SJCRH30 (cell line): Measurements from ENCODE around the gene TRABD2B. TPM values are rescaled to one million over a fixed set of nuclear protein-coding genes. Genes with fewer than 3 reads are reported as not detected.

Experiments used
- DNase-seq, 2 experiments: peaks; one replicate each; pipeline ENCODE4 v3.0.0-alpha.2; 2015 to 2020
- H3K27ac ChIP-seq: fragments of 250-450 bp; sonication (Bioruptor Pico); 2 replicates; pipeline ENCODE4 v1.5.1; 2020; ENCODE audit warnings: mild to moderate bottlenecking, moderate library complexity
- H3K27me3 ChIP-seq: fragments of 250-450 bp; sonication (Bioruptor Pico); 2 replicates; pipeline ENCODE4 v1.5.1; 2020; ENCODE audit warnings: mild to moderate bottlenecking, moderate library complexity
- H3K36me3 ChIP-seq: fragments of 250-450 bp; sonication (Bioruptor Pico); 2 replicates; pipeline ENCODE4 v1.5.1; 2020; ENCODE audit warnings: mild to moderate bottlenecking, moderate library complexity
- H3K4me1 ChIP-seq: fragments of 250-450 bp; sonication (Bioruptor Pico); 2 replicates; pipeline ENCODE4 v1.5.1; 2020; ENCODE audit warnings: mild to moderate bottlenecking, moderate library complexity
- H3K4me3 ChIP-seq: fragments of 250-450 bp; sonication (Bioruptor Pico); 2 replicates; pipeline ENCODE4 v1.5.1; 2020; ENCODE audit warnings: mild to moderate bottlenecking, moderate library complexity
- H3K9me3 ChIP-seq: fragments of 250-450 bp; sonication (Bioruptor Pico); replicated peaks from 2 replicates; pipeline ENCODE4 v1.5.1; 2020; ENCODE audit warnings: mild to moderate bottlenecking, moderate library complexity
- total RNA-seq: library from RNA; depleted of rRNA; stranded (reverse); fragments of >200 nt; shearing (Covaris generic); gene quantifications from 2 replicates; pipeline ENCODE4 v1.2.3, GENCODE V29; 2014

The TRABD2B gene
- total RNA-seq, 1 experiment from 2014 or later, result 1.1 TPM

- no peak overlapping the region for H3K4me3 ChIP-seq
- peaks cover 29% of the 10 kb centered on the region for H3K4me1 ChIP-seq
- no peaks in the 10 kb centered on the region for H3K27me3 ChIP-seq
- peak; percentile 58 to 66 for DNase-seq
- H3K27ac ChIP-seq, result no peak overlapping the region
- no peaks in the 10 kb centered on the region for H3K36me3 ChIP-seq
- no peaks in the 10 kb centered on the region for H3K9me3 ChIP-seq
Measured at GRCh38 chr1:47758341-47759250, 238.6 kb downstream of the TRABD2B start.

DNA sequence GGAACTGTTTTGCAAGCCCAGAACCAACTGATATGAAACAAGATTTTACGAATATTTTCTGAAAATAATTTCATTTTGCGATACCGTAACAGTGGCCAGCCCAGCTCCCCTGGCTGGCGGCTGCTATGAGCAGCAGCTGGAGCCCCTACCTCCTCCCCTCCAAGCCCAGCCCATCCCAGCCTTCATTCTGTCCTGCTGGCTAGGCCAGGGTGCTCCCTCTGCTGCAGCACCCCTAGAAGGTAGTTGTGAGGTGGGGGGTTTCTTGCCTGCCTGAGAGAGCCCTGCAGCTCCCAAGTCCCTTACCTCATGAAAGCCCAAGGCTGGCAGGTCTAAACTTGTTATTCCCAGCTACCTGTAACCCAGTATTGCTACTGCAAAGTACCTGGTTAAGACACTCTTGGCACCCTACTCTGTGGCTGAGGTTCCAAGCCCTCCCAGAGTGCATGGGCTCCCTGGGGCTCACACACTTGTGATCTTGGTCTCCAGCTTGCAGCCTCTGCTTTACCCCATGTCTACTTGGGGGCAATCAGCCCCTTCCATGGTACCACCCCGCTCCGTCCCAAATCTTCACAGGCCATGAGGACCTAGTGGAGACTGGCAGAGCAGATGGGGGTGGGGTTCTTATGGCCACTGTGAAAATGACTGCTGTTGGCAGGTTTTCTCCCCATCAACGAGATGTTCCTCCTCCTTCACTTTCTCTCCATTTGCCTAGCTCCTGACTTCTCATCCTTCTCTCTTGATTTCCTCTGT, 239.8 kb downstream of the TRABD2B start:
- H3K4me3 ChIP-seq, result no peak overlapping the region
- no peaks in the 10 kb centered on the region for H3K9me3 ChIP-seq
- no peaks in the 10 kb centered on the region for H3K27me3 ChIP-seq
- no peak overlapping the region for H3K27ac ChIP-seq
- DNase-seq, result no peak
- H3K36me3 ChIP-seq, result no peaks in the 10 kb centered on the region
- peaks cover 31% of the 10 kb centered on the region for H3K4me1 ChIP-seq

DNA sequence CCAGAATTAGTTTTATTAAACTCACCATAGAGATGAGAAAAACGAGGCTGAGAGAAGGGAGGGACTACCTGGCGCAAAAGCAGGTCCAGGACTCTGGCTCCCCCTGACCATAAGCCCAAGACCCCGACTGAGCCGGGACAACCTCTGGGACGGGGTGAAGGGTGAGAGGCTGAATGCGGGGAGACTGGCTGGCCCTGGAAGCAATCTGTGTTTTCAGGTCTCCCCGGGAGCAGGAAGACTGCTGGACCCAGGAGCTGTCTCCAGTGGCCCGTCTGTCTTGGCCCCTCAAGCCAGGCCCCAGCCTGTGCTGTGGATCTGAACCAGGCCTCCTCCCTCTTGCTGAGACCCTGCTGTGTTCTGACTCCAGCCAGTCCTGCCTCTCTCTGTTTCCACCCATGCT, 240.8 kb downstream of the TRABD2B start:
- no peak for DNase-seq
- Histone ChIP-seq H3K9me3 (no peaks in the 10 kb centered on the region), H3K27ac (no peak overlapping the region), H3K4me1 (peaks cover 31% of the 10 kb centered on the region), H3K4me3 (no peak overlapping the region), H3K36me3 (no peaks in the 10 kb centered on the region), H3K27me3 (no peaks in the 10 kb centered on the region)

DNA sequence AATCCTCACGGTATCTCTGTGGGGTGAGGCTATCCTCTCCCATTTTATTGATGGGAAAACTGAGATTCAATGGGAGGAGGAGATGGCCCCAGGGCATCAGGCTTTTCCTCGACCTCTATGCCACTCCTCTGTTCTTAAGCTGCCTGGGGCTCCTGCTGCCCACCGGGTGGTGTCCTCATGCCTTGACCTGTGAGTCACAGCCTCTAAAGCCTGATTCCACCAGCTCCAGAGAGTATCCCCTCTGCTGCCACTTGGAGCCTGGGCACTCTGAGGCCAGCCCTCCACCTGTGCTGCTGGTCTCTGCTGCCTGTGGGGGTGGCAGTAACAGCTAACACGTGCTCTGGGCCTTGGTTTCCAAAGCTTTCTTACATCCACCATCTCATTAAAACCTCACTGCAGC, 241.2 kb downstream of the TRABD2B start:
- H3K9me3 ChIP-seq, result no peaks in the 10 kb centered on the region
- no peak overlapping the region for H3K27ac ChIP-seq
- no peak for DNase-seq
- H3K4me1 ChIP-seq, result peaks cover 35% of the 10 kb centered on the region
- no peaks in the 10 kb centered on the region for H3K27me3 ChIP-seq
- H3K36me3 ChIP-seq, result no peaks in the 10 kb centered on the region
- H3K4me3 ChIP-seq, result no peak overlapping the region

DNA sequence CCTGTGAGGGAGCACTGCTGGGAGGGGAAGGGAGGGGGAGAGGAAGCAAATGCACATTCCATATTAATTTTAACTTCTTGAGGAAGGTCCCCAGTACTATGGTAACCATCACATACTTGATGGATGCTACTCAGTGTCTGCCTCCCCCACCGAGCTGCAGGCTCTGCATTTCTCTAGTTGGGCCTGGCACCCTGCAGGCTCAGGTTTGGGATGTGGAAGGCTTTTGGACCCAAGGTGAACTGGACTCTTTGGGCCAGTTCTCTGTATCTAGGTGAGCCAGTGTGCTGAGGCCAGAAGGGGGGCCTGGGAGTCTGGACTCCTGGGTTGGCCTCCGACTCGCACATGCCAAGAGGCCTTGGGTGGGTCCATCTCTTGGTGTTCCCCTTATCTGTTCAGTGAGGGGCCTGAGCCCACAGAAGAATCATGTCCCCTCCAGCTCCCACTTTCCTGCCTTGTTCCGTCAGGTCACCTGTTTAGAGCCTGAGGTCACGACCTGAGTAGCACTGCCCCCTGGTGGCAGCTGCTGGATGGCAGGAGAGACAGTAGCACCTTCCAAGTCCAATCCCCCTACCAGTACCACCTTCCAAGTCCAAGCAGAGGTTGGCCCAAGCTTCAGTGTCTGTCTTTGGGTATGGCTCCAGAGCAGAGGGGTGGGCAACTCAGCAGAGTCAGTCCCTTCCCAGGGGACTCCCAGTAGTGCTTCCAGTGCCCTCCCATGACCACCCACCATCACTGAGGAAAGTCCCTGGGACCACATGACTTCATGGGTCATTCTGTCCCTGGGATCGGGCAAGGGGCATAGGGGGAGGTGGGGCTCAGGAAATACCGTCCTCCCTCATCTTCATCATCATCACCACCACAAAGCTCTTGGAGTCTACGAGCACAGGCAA, 241.8 kb downstream of the TRABD2B start:
- peaks cover 37% of the 10 kb centered on the region for H3K4me1 ChIP-seq
- no peak overlapping the region for H3K4me3 ChIP-seq
- no peak overlapping the region for H3K27ac ChIP-seq
- DNase-seq, result peak in 1 of 2 experiments; percentile 58
- H3K9me3 ChIP-seq, result no peaks in the 10 kb centered on the region
- no peaks in the 10 kb centered on the region for H3K27me3 ChIP-seq
- no peaks in the 10 kb centered on the region for H3K36me3 ChIP-seq

GRCh38 chr1:47754221-47754620, 243.0 kb downstream of the TRABD2B start:
- no peaks in the 10 kb centered on the region for H3K9me3 ChIP-seq
- peak; percentile 39 to 52 for DNase-seq
- H3K4me3 ChIP-seq, result no peak overlapping the region
- no peaks in the 10 kb centered on the region for H3K36me3 ChIP-seq
- H3K4me1 ChIP-seq, result peaks cover 37% of the 10 kb centered on the region
- no peak overlapping the region for H3K27ac ChIP-seq
- H3K27me3 ChIP-seq, result no peaks in the 10 kb centered on the region

DNA sequence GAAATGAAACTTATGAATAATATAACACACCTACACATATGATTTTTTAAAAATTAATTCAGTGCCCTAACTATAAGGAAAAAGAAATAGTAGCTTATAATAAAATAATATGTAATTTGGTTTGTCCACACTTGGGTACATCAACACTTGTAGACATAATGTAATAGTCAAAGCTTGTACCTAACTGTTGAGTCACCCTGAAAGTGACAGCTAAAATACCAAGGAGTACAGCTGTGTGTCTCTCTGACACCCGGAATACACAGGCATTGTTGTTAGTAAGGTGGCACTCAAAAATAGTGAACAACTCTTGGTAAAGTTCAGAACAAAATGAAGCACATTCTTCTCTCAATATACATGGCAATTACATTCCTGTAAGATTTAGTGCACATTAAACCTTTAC, 243.4 kb downstream of the TRABD2B start:
- no peak overlapping the region for H3K4me3 ChIP-seq
- no peak overlapping the region for H3K27ac ChIP-seq
- H3K4me1 ChIP-seq, result peaks cover 36% of the 10 kb centered on the region
- peak in 1 of 2 experiments; percentile 37 for DNase-seq
- H3K9me3 ChIP-seq, result no peaks in the 10 kb centered on the region
- H3K27me3 ChIP-seq, result no peaks in the 10 kb centered on the region
- H3K36me3 ChIP-seq, result no peaks in the 10 kb centered on the region

DNA sequence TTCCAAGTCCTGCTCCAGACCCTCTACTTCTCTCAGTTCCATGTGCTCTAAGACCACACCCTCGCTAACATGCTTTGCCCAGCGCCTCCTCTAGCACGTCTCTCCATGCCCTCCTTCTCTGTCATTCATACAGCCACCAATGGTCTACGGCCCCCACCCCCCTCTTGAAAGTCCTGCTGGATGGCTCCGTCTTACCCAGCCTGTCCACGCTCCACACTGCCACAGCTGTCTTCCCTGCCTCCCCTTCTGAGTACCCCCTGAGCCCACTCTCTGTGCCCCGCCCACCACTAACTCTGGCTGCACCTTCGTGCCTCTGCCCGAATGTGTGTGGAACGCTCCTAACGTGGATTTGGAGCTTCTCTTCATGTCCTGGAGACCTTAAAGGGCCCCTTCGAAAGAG, 244.6 kb downstream of the TRABD2B start:
- no peak overlapping the region for H3K27ac ChIP-seq

GRCh38 chr1:47751996-47752451, 245.2 kb downstream of the TRABD2B start:
- no peak overlapping the region for H3K4me3 ChIP-seq
- H3K36me3 ChIP-seq, result no peaks in the 10 kb centered on the region
- H3K9me3 ChIP-seq, result no peaks in the 10 kb centered on the region
- peaks cover 24% of the 10 kb centered on the region for H3K4me1 ChIP-seq
- DNase-seq, result no peak
- H3K27me3 ChIP-seq, result no peaks in the 10 kb centered on the region
- H3K27ac ChIP-seq, result no peak overlapping the region

More for the DNA sequence above, 244.6 kb downstream of the TRABD2B start:
- no peaks in the 10 kb centered on the region for H3K27me3 ChIP-seq
- H3K4me1 ChIP-seq, result peaks cover 24% of the 10 kb centered on the region
- H3K9me3 ChIP-seq, result no peaks in the 10 kb centered on the region
- H3K36me3 ChIP-seq, result no peaks in the 10 kb centered on the region
- H3K4me3 ChIP-seq, result no peak overlapping the region
- DNase-seq, result no peak

DNA sequence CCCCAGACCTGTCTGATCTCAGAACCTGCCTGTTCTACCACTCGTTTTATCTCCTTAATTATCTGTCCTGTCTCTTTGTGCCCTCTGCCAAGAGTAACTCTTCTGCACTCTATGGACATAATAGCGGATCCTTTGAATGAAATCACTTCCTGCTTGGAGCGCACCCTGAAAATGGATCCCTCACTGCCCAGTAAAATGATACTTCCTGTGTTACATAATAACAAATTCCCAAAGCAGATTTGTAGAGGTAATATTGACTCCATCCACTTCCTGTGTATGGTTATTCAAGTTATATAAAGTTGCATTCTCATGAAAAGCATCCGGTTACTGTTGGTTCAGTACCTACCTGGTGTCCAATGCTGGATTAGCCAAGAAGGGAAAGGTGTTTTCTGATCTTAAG, 246.0 kb downstream of the TRABD2B start:
- H3K9me3 ChIP-seq, result no peaks in the 10 kb centered on the region
- no peak overlapping the region for H3K4me3 ChIP-seq
- no peaks in the 10 kb centered on the region for H3K27me3 ChIP-seq
- peaks cover 24% of the 10 kb centered on the region for H3K4me1 ChIP-seq
- no peak overlapping the region for H3K27ac ChIP-seq
- H3K36me3 ChIP-seq, result no peaks in the 10 kb centered on the region
- DNase-seq, result peak; percentile 31 to 60

DNA sequence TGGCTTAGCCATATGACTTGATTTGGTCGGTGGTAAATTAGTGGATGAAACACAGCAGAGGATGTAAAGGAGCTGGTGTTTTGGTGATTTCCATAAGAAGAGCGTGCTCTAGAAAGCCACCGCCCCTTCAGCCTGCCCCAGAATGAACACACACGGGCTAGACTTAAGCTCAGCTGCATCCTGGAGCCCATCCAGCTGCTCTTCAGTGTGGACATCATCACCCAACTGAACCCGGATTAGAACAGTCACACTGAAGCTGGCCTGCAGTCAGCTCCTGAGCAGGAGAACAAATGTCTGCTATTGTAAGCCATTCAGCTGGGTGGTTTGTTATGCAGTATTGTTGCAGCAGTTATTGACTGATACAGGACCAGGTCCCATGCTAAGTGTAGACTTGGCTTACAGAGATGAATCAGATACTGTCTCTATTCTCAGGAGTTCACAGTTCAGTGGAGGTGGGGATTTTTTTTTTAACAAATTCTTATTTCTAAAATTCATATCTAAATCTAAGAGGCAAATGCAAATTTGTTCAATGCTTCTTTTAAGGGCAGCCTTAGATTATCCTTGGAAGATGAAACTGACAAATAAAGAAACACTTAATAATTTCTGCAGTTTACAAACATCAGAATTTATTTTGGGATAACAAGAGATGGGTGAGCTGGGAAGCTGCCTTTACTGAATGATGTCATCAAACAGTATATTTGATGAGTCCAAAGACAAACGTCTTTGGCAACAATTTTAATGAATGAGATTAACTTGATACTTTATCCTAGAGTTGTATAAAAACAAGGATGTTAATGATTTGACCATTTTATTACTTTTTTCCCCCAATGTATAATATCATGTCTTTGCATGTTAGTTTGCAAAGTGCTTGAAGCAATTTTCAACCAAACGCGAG, 251.2 kb downstream of the TRABD2B start:
- DNase-seq, result peak; percentile 53 to 68
- Histone ChIP-seq H3K4me3 (no peak overlapping the region), H3K9me3 (peaks cover 7% of the 10 kb centered on the region; the same call in 1 of the 2 replicates), H3K27ac (no peak overlapping the region), H3K27me3 (no peaks in the 10 kb centered on the region), H3K36me3 (no peaks in the 10 kb centered on the region), H3K4me1 (peaks cover 10% of the 10 kb centered on the region)

DNA sequence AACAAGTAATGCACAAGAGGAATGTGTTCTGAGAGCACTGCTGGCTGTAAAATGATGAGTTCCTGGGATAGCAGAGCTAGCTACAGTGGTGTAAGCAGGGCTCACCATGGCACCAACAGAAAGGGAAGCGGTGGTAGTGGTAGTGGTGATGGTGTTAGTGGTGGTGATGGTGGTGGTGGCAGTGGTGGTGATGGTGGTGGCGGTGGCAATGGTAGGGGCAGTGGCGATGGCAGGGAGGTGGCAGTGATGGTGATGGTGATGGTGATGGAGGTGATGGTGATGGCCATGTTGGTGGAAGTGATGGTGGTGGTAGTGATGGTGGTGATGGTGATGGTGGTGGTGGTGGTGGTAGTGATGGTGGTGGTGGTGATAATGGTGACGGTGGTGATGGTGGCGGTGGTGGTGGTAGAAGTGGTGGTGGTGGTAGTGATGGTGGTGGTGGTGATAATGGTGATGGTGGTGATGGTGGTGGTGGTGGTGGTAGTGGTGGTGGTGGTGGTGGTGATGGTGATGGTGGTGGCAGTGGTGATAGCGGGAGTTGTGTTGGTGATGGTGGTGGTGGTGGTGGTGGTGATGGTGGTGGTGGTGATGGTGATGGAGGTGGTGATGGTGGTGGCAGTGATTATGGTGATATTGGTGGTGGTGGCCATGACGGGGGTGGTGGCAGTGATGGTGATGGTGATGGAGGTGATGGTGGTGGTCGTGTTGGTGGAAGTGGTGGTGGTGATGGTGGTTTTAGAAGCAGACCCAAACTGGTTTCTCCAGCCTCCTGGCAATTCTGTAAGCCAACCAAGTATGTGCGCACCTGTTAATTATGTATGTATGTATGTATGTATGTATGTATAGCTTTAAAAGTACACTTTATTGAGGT, 254.1 kb downstream of the TRABD2B start:
- DNase-seq, result no peak
- Histone ChIP-seq H3K4me1 (peaks cover 8% of the 10 kb centered on the region; the same call in 1 of the 2 replicates), H3K9me3 (peaks cover 17% of the 10 kb centered on the region; the same call in 1 of the 2 replicates), H3K4me3 (no peak overlapping the region), H3K36me3 (no peaks in the 10 kb centered on the region), H3K27ac (no peak overlapping the region), H3K27me3 (no peaks in the 10 kb centered on the region)
